Endothelial cell of umbilical vein (primary cell): ENCODE data around the gene SH3TC2. TPM values are rescaled to one million over a fixed set of nuclear protein-coding genes. Genes with fewer than 3 reads are reported as not detected.

ENCODE experiments used
- BruUV-seq: library from RNA; stranded (reverse); fragments of 400-500 nt; replicated peaks from 2 replicates; lab custom pipeline; 2021; lab: Mats Ljungman, UMichigan
- CTCF ChIA-PET: fragments of 300-600, 350-600 bp; sonication (Branson Sonifier 250); formaldehyde crosslinking; loops from one replicate; lab custom pipeline; 2021; ENCODE audit warnings: antibody characterized with exemption, inconsistent platforms; lab: Charles Lee
- POLR2A ChIA-PET: fragments of 300-600, 350-600 bp; sonication (Branson Sonifier 250); formaldehyde crosslinking; loops from one replicate; lab custom pipeline; 2021; ENCODE audit warnings: antibody characterized with exemption, inconsistent platforms; lab: Charles Lee
- DNase-seq: peaks from one replicate; pipeline ENCODE4 v3.0.0-alpha.2; 2011; ENCODE audit warnings: low read depth, low spot score
- FAIRE-seq: peaks from 2 replicates; lab custom pipeline; 2011; peaks lifted over from hg19 to GRCh38; lab: Jason Lieb, UNC
- H2AFZ ChIP-seq: 2 replicates; pipeline ENCODE4 v1.6.0; 2012; ENCODE audit warnings: low read depth, low read length, control low read depth, inconsistent platforms
- H3K27ac ChIP-seq: 2 replicates; pipeline ENCODE4 v1.5.1; 2011; ENCODE audit warnings: low read depth, mild to moderate bottlenecking, control low read depth, low read length, moderate library complexity; ENCODE audit not compliant: insufficient read depth
- H3K27me3 ChIP-seq, 2 experiments: 2 replicates each; pipeline versions ENCODE4 v1.6.0 to v1.6.1; 2011; ENCODE audit warnings: low read length in 2 of 2, mixed read lengths in 1 of 2; ENCODE audit not compliant: control insufficient read depth in 2 of 2, insufficient read depth in 2 of 2
- H3K36me3 ChIP-seq, 2 experiments: 2 replicates in 1 of 2; 3 replicates in 1 of 2; pipeline ENCODE4 v1.5.1; 2011; ENCODE audit warnings: low read length in 2 of 2, mild to moderate bottlenecking in 1 of 2, moderate library complexity in 1 of 2; ENCODE audit not compliant: control insufficient read depth in 2 of 2, insufficient read depth in 2 of 2; ENCODE audit errors: extremely low read depth in 1 of 2
- H3K4me1 ChIP-seq: 3 replicates; pipeline ENCODE4 v1.5.1; 2011; ENCODE audit warnings: mild to moderate bottlenecking, low read length; ENCODE audit not compliant: control insufficient read depth, insufficient read depth; ENCODE audit errors: extremely low read depth
- H3K4me2 ChIP-seq: 2 replicates; pipeline ENCODE4 v1.6.1; 2011; ENCODE audit warnings: low read length, control low read depth, mixed read lengths; ENCODE audit not compliant: insufficient read depth
- H3K4me3 ChIP-seq, 3 experiments: fragments of 200-600 bp in 1 of 3; sonication (generic), shearing (Covaris generic) in 1 of 3; replicated peaks in 1 of 3; 2 replicates each; pipeline ENCODE4 v1.5.1; 2011 to 2016; ENCODE audit warnings: control low read depth in 3 of 3, low read length in 3 of 3, mild to moderate bottlenecking in 2 of 3, inconsistent platforms in 1 of 3, low read depth in 1 of 3, moderate library complexity in 1 of 3; ENCODE audit not compliant: insufficient read depth in 1 of 3
- H3K79me2 ChIP-seq: 2 replicates; pipeline ENCODE4 v1.6.0; 2012; ENCODE audit warnings: low read length, inconsistent platforms; ENCODE audit not compliant: control insufficient read depth, insufficient read depth
- H3K9ac ChIP-seq: replicated peaks from 2 replicates; pipeline ENCODE3; 2011; ENCODE audit warnings: low read length, control low read depth; ENCODE audit not compliant: insufficient read depth; ENCODE audit errors: extremely low read depth
- H3K9me1 ChIP-seq: replicated peaks from 3 replicates; pipeline ENCODE4 v1.6.0; 2011; ENCODE audit warnings: mild to moderate bottlenecking, low read length; ENCODE audit not compliant: control insufficient read depth, insufficient read depth; ENCODE audit errors: extremely low read depth
- H3K9me3 ChIP-seq: replicated peaks from 2 replicates; pipeline ENCODE4 v1.5.1; 2012; ENCODE audit warnings: low read length, inconsistent platforms; ENCODE audit not compliant: control insufficient read depth, insufficient read depth
- H4K20me1 ChIP-seq: replicated peaks from 2 replicates; pipeline ENCODE3; 2011; ENCODE audit warnings: mild to moderate bottlenecking, low read length; ENCODE audit not compliant: control insufficient read depth, insufficient read depth; ENCODE audit errors: extremely low read depth
- EZH2 ChIP-seq: IDR thresholded peaks from 2 replicates; pipeline ENCODE4 v1.6.1; 2012; ENCODE audit warnings: borderline replicate concordance, low read depth, mild to moderate bottlenecking, moderate library complexity, low read length, inconsistent platforms; ENCODE audit not compliant: severe bottlenecking
- FOS ChIP-seq: IDR thresholded peaks from 2 replicates; pipeline ENCODE4 v1.6.1; 2011; ENCODE audit warnings: mild to moderate bottlenecking, low read length, moderate library complexity, borderline replicate concordance; ENCODE audit not compliant: insufficient read depth
- GATA2 ChIP-seq: IDR thresholded peaks from 2 replicates; pipeline ENCODE4 v1.7.0; 2011; ENCODE audit warnings: low read depth, mild to moderate bottlenecking, moderate library complexity, mixed read lengths, low read length; ENCODE audit not compliant: insufficient read length, insufficient read depth
- JUN ChIP-seq: IDR thresholded peaks from 2 replicates; pipeline ENCODE4 v1.6.1; 2011; ENCODE audit warnings: borderline replicate concordance, low read depth; ENCODE audit not compliant: insufficient read length, insufficient read depth
- MAX ChIP-seq: IDR thresholded peaks from 2 replicates; pipeline ENCODE4 v1.6.1; 2011; ENCODE audit not compliant: insufficient read depth, insufficient read length
- MYC ChIP-seq: IDR thresholded peaks from one replicate; pipeline ENCODE4 v1.6.1; 2011; ENCODE audit warnings: mild to moderate bottlenecking, low read depth, low read length
- POLR2A ChIP-seq: IDR thresholded peaks from 2 replicates; pipeline ENCODE4 v1.6.1; 2012; ENCODE audit warnings: low read depth, mild to moderate bottlenecking, control low read depth, low read length
- POLR2AphosphoS5 ChIP-seq: IDR thresholded peaks from 2 replicates; pipeline ENCODE4 v1.6.1; 2012; ENCODE audit warnings: low read depth, mild to moderate bottlenecking, control low read depth, low read length, moderate library complexity; ENCODE audit not compliant: insufficient read depth
- dilution Hi-C: fragments of 300-500 bp; cut with MboI; formaldehyde crosslinking; loops from one replicate; pipeline ENCODE4 v1.15.0; 2019; ENCODE audit warnings: low sequenced_read_pairs; ENCODE audit not compliant: extremely low pct_ligation_motif_present
- intact Hi-C: fragments of 100-400 bp; cut with micrococcal nuclease; formaldehyde crosslinking; loops from one replicate; pipeline ENCODE4 v1.10.0; 2022
- polyA plus RNA-seq, 4 experiments: library from polyadenylated mRNA; depleted of rRNA in 3 of 4; stranded (reverse) in 3 of 4; unstranded in 1 of 4; fragments of >200 nt; gene quantifications; 2 replicates each; pipeline versions ENCODE4 v1.2.1 to v1.2.3, GENCODE V29; 2011 to 2012; ENCODE audit warnings: missing spikeins in 1 of 4
- total RNA-seq: library from RNA; stranded (reverse); gene quantifications from 2 replicates; pipeline ENCODE4 v1.2.3, GENCODE V29; 2021
- TF ChIP-seq, protein P1 (sequence below), 2 donors: IDR thresholded peaks; 1 replicate in 1 of 2; 2 replicates in 1 of 2; pipeline ENCODE4 v1.5.1; 2011; ENCODE audit warnings: low read length in 2 of 2, mild to moderate bottlenecking in 2 of 2, moderate library complexity in 2 of 2, control low read depth in 1 of 2, inconsistent platforms in 1 of 2, low read depth in 1 of 2; ENCODE audit not compliant: insufficient read depth in 1 of 2; ENCODE audit errors: extremely low read depth in 1 of 2

The SH3TC2 gene
- total and polyA plus RNA-seq, 2 donors (not counting 3 experiments of a cell fraction or from before 2014, with no cell fraction given) = 0.91 to 4.3 TPM

DNA sequence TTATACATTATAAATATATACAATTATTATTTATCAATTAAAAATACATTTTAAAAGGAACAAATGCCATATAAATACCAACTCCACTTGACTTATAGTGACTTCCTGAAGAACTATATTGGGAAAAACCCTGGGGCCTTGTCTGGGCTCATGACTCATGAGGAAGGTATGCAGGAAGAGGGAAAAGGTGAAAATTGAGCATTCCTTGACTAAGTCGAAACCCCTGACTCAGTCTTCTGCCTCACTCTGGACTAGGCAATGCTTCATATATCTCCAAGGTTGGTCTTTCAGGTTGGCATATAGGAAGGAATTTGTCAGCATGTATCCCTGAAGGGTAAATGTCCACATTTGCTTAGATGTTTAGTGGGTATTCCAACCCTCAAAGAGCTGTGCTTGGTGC, 78.5 kb downstream of the SH3TC2 start:
- Histone ChIP-seq H4K20me1 (no peaks in the 10 kb centered on the region), H3K9ac (no peak overlapping the region), H3K9me1 (no peaks in the 10 kb centered on the region), H3K4me2 (peak overlapping the region; percentile 60), H3K4me1 (peaks cover 15% of the 10 kb centered on the region), H3K9me3 (no peaks in the 10 kb centered on the region), H3K4me3 (no peak overlapping the region), H3K36me3 (no peaks in the 10 kb centered on the region), H3K27me3 (no peaks in the 10 kb centered on the region), H3K79me2 (no peaks in the 10 kb centered on the region), H3K27ac (peak overlapping the region; percentile 61), H2AFZ (no peak overlapping the region)
- intact Hi-C loops (loop anchor here (1.0 kb wide), 2 partner anchors 11 to 18 kb away; no protein-coding TSS in a partner anchor), dilution Hi-C loops (no loop called here)
- no TSS peak for BruUV-seq
- CTCF ChIA-PET = interaction anchor here (1.0 to 1.9 kb wide), 9 partner anchors 10 to 243 kb away, joined by 3 to 7 read pairs (median 4); no protein-coding TSS in a partner anchor
- TF ChIP-seq FOS (peak; percentile 79), EZH2 (no peak), JUN (peak; percentile 73), POLR2AphosphoS5 (peak; percentile 33)
- peak; percentile 52 for DNase-seq
- peak; percentile 91 for FAIRE-seq
- POLR2A ChIA-PET = no interaction called here

GRCh38 chr5:148981353-148981752, 81.5 kb downstream of the SH3TC2 start:
- intact Hi-C loops = no loop called here
- H3K9me1 ChIP-seq = no peaks in the 10 kb centered on the region
- H3K27me3 ChIP-seq = no peaks in the 10 kb centered on the region
- no peak overlapping the region for H2AFZ ChIP-seq
- H3K4me3 ChIP-seq = no peak overlapping the region
- no TSS peak for BruUV-seq
- H3K27ac ChIP-seq = no peak overlapping the region
- peaks cover 25% of the 10 kb centered on the region for H3K4me1 ChIP-seq
- ChIA-PET CTCF (interaction anchor here (0.8 to 4.2 kb wide), 11 partner anchors 8 to 250 kb away, joined by 3 to 16 read pairs (median 5); no protein-coding TSS in a partner anchor), POLR2A (no interaction called here)
- DNase-seq (no peak), FAIRE-seq (no peak)
- H3K9me3 ChIP-seq = no peaks in the 10 kb centered on the region
- H3K9ac ChIP-seq = no peak overlapping the region
- no peaks in the 10 kb centered on the region for H3K36me3 ChIP-seq
- H4K20me1 ChIP-seq = no peaks in the 10 kb centered on the region
- H3K4me2 ChIP-seq = no peak overlapping the region
- TF ChIP-seq POLR2A (no peak), JUN (no peak), FOS (no peak), MYC (no peak), GATA2 (no peak), POLR2AphosphoS5 (no peak), MAX (no peak), EZH2 (no peak)
- TF ChIP-seq, protein P1, sequence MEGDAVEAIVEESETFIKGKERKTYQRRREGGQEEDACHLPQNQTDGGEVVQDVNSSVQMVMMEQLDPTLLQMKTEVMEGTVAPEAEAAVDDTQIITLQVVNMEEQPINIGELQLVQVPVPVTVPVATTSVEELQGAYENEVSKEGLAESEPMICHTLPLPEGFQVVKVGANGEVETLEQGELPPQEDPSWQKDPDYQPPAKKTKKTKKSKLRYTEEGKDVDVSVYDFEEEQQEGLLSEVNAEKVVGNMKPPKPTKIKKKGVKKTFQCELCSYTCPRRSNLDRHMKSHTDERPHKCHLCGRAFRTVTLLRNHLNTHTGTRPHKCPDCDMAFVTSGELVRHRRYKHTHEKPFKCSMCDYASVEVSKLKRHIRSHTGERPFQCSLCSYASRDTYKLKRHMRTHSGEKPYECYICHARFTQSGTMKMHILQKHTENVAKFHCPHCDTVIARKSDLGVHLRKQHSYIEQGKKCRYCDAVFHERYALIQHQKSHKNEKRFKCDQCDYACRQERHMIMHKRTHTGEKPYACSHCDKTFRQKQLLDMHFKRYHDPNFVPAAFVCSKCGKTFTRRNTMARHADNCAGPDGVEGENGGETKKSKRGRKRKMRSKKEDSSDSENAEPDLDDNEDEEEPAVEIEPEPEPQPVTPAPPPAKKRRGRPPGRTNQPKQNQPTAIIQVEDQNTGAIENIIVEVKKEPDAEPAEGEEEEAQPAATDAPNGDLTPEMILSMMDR (IDR thresholded peaks at IDR 0.05; ENCODE audit: extremely low read depth in 1 of 2, insufficient read depth in 1 of 2, low read depth in 1 of 2, low read length in 2 of 2) = no peak
- no peaks in the 10 kb centered on the region for H3K79me2 ChIP-seq
- dilution Hi-C loops = no loop called here
